ENCODE results near the gene ASAP2.

Gene ASAP2

DNA sequence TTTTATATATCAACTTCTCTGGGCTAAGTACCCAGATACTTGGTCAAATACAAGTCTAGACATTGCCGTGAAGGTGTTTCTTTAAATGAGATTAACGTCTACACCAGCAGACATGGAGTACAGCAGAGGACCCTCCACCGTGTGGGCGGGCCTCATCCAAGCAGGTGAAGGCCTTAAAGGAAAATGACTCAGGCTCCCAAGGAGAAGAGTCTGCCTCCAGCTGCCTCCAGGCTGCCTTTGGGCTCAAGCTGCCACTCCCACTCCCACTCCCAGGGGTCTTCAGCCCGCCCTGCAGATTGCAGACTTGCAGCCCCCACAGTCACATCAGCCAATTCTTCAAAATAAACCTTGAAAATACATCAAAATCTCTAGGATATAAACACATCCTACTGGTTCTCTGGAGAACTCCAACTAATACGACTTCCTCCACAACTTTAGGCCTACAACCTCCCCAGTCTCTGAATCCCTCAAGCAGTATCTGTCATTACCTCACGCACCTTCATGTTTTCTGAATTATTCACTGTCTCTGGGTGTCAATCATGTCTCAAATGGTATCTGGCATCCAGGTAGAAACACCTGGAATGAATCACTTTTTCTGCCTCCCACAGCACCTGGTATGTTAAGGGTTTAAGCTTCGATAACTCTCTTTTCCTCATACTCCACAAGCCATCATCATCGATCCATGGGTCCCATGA is 209.8 kb downstream of the ASAP2 start:
- H3K36me3 ChIP-seq (replicated peaks; ENCODE audit: insufficient read depth, low read length) = no peaks in the 10 kb centered on the region; the same call in 1 of the 2 replicates
- H3K4me1 ChIP-seq (ENCODE audit: low read length) = peaks cover 15% of the 10 kb centered on the region

DNA sequence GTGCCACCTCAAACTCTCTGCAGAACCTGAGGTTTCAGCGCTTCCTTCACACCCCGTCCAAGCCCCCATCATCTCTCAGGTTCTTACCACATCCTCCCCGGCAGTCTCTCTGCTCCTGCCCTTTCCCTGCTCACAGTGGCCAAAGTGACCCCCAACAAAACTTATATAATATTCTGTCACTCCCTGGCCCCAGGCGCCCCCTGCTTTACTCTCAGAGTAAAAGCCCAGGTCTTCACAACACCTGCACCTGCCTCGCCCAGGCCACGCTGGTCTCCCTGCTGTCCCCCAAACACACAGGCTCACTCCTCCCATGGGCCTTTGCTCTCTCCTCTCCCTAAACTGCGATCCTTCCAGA is 210.3 kb downstream of the ASAP2 start:
- Histone ChIP-seq H3K4me3 (ENCODE audit: low read length) (no peak overlapping the region), H3K9ac (ENCODE audit: low read length) (no peak overlapping the region), H3K9me3 (replicated peaks; ENCODE audit: insufficient read depth, low read length) (no peaks in the 10 kb centered on the region), H2AFZ (ENCODE audit: low read length) (no peak overlapping the region), H3F3A (ENCODE audit: insufficient read depth, low read length) (peaks cover 10% of the 10 kb centered on the region; the same call in 1 of the 2 replicates), H3K4me2 (ENCODE audit: low read depth, low read length) (no peak overlapping the region), H3K27ac (ENCODE audit: low read length) (no peak overlapping the region), H3K4me1 (ENCODE audit: low read length) (peaks cover 17% of the 10 kb centered on the region), H3K27me3 (replicated peaks; ENCODE audit: insufficient read depth, low read length) (no peaks in the 10 kb centered on the region), H3K36me3 (replicated peaks; ENCODE audit: insufficient read depth, low read length) (no peaks in the 10 kb centered on the region; the same call in 1 of the 2 replicates), H3K79me2 (ENCODE audit: low read length) (peaks cover 66% of the 10 kb centered on the region), H3K9me2 (replicated peaks; ENCODE audit: insufficient read depth, low read length) (no peaks in the 10 kb centered on the region), H4K20me1 (ENCODE audit: insufficient read depth, low read length) (no peaks in the 10 kb centered on the region)
- DNase-seq = no peak
- no peak for TF ChIP-seq EZH2 (optimal IDR thresholded peaks at IDR 0.05; ENCODE audit: low read depth, low read length)
- TF ChIP-seq, protein P1, sequence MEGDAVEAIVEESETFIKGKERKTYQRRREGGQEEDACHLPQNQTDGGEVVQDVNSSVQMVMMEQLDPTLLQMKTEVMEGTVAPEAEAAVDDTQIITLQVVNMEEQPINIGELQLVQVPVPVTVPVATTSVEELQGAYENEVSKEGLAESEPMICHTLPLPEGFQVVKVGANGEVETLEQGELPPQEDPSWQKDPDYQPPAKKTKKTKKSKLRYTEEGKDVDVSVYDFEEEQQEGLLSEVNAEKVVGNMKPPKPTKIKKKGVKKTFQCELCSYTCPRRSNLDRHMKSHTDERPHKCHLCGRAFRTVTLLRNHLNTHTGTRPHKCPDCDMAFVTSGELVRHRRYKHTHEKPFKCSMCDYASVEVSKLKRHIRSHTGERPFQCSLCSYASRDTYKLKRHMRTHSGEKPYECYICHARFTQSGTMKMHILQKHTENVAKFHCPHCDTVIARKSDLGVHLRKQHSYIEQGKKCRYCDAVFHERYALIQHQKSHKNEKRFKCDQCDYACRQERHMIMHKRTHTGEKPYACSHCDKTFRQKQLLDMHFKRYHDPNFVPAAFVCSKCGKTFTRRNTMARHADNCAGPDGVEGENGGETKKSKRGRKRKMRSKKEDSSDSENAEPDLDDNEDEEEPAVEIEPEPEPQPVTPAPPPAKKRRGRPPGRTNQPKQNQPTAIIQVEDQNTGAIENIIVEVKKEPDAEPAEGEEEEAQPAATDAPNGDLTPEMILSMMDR (IDR thresholded peaks at IDR 0.05; ENCODE audit: low read length) = no peak
- no peak for TF ChIP-seq EZH2phosphoT487 (IDR thresholded peaks at IDR 0.05; ENCODE audit: low read length)

More for the DNA sequence above, 209.8 kb downstream of the ASAP2 start:
- Histone ChIP-seq H3K9me3 (replicated peaks; ENCODE audit: insufficient read depth, low read length) (no peaks in the 10 kb centered on the region), H3K9me2 (replicated peaks; ENCODE audit: insufficient read depth, low read length) (no peaks in the 10 kb centered on the region), H3K27me3 (replicated peaks; ENCODE audit: insufficient read depth, low read length) (no peaks in the 10 kb centered on the region), H4K20me1 (ENCODE audit: insufficient read depth, low read length) (no peaks in the 10 kb centered on the region), H3K4me3 (ENCODE audit: low read length) (no peak overlapping the region), H2AFZ (ENCODE audit: low read length) (no peak overlapping the region), H3K9ac (ENCODE audit: low read length) (no peak overlapping the region), H3K27ac (ENCODE audit: low read length) (no peak overlapping the region), H3K4me2 (ENCODE audit: low read depth, low read length) (no peak overlapping the region), H3F3A (ENCODE audit: insufficient read depth, low read length) (peaks cover 10% of the 10 kb centered on the region; the same call in 1 of the 2 replicates), H3K79me2 (ENCODE audit: low read length) (peaks cover 61% of the 10 kb centered on the region)
- TF ChIP-seq EZH2phosphoT487 (IDR thresholded peaks at IDR 0.05; ENCODE audit: low read length) = no peak
- TF ChIP-seq, protein P1 (IDR thresholded peaks at IDR 0.05; ENCODE audit: low read length) = no peak
- TF ChIP-seq EZH2 (optimal IDR thresholded peaks at IDR 0.05; ENCODE audit: low read depth, low read length) = no peak
- DNase-seq = no peak

DNA sequence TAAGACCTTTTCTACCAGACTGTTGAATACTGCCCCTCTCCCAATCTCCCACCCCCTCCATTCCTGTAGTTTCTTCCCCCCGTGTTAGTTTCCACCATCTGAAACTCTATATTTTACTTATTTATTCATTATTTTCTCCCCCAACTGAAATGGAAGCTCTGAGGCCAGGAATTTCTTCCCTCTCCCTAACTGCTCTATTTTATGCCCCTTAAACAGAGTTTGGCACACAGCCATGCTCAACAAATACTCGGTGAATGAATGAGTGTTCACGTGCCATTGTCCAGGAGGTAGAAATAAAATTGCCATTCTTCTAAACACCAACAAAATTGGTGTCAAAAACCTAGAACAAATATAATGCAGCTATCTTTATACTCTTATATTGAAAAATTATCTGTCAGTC is 211.1 kb downstream of the ASAP2 start:
- H3F3A ChIP-seq (ENCODE audit: insufficient read depth, low read length) = peaks cover 10% of the 10 kb centered on the region; the same call in 1 of the 2 replicates
- no peaks in the 10 kb centered on the region; the same call in 1 of the 2 replicates for H3K36me3 ChIP-seq (replicated peaks; ENCODE audit: insufficient read depth, low read length)
- no peaks in the 10 kb centered on the region for H3K9me3 ChIP-seq (replicated peaks; ENCODE audit: insufficient read depth, low read length)
- H4K20me1 ChIP-seq (ENCODE audit: insufficient read depth, low read length) = no peaks in the 10 kb centered on the region
- peaks cover 73% of the 10 kb centered on the region for H3K79me2 ChIP-seq (ENCODE audit: low read length)
- H3K9me2 ChIP-seq (replicated peaks; ENCODE audit: insufficient read depth, low read length) = no peaks in the 10 kb centered on the region
- no peak overlapping the region for H2AFZ ChIP-seq (ENCODE audit: low read length)
- H3K4me2 ChIP-seq (ENCODE audit: low read depth, low read length) = no peak overlapping the region
- H3K4me1 ChIP-seq (ENCODE audit: low read length) = peaks cover 24% of the 10 kb centered on the region
- no peak for DNase-seq
- no peak overlapping the region for H3K4me3 ChIP-seq (ENCODE audit: low read length)
- H3K27ac ChIP-seq (ENCODE audit: low read length) = no peak overlapping the region
- no peak for TF ChIP-seq EZH2 (optimal IDR thresholded peaks at IDR 0.05; ENCODE audit: low read depth, low read length)
- TF ChIP-seq, protein P1 (IDR thresholded peaks at IDR 0.05; ENCODE audit: low read length) = no peak
- TF ChIP-seq EZH2phosphoT487 (IDR thresholded peaks at IDR 0.05; ENCODE audit: low read length) = no peak
- no peak overlapping the region for H3K9ac ChIP-seq (ENCODE audit: low read length)
- H3K27me3 ChIP-seq (replicated peaks; ENCODE audit: insufficient read depth, low read length) = no peaks in the 10 kb centered on the region
